Activated T-cell treated with anti-CD3 and anti-CD28 coated beads, Interleukin-2, amount 50 U/mL, for 1 hour (primary cell): ENCODE measurements around the gene PAFAH1B2.

Source experiments
- DNase-seq: peaks from one replicate; pipeline ENCODE4 v3.0.0-alpha.2; 2020

Gene PAFAH1B2

GRCh38 chr11:117189191-117189940 is 45.3 kb downstream of the PAFAH1B2 start:
- no peak for DNase-seq

- no peak for DNase-seq
Measured at GRCh38 chr11:117189941-117190544, 46.0 kb downstream of the PAFAH1B2 start.

DNA sequence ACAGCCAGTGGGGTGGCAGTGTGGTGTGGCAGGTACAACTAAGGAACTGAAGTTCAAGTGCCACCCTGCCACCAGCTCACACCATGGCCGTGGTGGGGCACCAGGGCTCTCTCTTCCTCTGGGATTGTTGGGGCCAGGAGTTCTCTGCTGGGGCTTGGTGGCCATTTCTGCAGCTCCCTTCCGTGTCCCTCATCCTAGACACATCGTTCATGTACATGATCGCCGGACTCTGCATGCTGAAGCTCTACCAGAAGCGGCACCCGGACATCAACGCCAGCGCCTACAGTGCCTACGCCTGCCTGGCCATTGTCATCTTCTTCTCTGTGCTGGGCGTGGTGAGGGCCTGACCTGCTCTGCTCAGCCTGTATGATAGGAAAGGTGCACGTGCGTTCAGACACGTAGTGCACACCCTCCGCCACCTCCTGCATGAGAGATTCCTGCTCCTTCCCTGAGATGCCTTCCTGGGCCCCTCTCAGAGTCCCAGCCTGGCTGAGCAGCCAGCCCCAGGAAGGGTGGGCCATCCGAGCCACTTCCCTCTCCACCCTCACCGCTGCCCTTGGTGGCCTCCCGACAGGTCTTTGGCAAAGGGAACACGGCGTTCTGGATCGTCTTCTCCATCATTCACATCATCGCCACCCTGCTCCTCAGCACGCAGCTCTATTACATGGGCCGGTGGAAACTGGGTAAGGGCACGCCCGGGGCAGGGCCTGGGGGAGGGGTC is 47.8 kb downstream of the PAFAH1B2 start:
- no peak for DNase-seq

- DNase-seq = no peak
Measured at GRCh38 chr11:117192401-117192875, 48.4 kb downstream of the PAFAH1B2 start.

GRCh38 chr11:117193130-117194020 is 49.3 kb downstream of the PAFAH1B2 start:
- no peak for DNase-seq

GRCh38 chr11:117194267-117194666 is 50.2 kb downstream of the PAFAH1B2 start:
- no peak for DNase-seq

DNA sequence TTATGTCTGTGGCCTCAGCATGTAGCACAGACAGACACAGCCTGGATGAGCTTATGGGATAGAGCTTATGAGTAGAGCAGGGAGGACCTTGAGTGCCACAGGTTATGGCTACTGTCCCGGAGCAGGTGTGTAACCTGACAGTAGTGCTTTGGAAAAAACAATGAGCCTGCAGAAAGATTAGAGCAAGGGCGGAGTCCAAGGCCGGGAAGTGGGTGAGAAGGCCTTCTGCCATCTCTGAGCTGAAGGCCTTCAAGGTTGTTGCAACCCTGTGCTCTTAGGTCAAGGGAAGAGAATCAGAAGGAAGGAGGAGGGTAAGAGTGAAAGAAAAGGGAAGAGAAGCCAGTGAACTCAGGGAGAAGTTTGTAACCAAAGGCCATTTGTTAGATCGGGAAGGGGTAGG is 51.2 kb downstream of the PAFAH1B2 start:
- DNase-seq = no peak

GRCh38 chr11:117195761-117196160 is 51.7 kb downstream of the PAFAH1B2 start:
- DNase-seq = no peak

DNA sequence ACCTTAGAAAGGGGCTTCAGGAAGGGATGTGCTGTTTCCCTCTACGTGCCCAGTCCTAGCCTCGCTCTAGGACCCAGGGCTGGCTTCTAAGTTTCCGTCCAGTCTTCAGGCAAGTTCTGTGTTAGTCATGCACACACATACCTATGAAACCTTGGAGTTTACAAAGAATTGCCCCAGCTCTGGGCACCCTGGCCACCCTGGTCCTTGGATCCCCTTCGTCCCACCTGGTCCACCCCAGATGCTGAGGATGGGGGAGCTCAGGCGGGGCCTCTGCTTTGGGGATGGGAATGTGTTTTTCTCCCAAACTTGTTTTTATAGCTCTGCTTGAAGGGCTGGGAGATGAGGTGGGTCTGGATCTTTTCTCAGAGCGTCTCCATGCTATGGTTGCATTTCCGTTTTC is 52.9 kb downstream of the PAFAH1B2 start:
- DNase-seq = no peak

- DNase-seq = no peak
Measured at GRCh38 chr11:117197516-117198456, 53.7 kb downstream of the PAFAH1B2 start.

DNA sequence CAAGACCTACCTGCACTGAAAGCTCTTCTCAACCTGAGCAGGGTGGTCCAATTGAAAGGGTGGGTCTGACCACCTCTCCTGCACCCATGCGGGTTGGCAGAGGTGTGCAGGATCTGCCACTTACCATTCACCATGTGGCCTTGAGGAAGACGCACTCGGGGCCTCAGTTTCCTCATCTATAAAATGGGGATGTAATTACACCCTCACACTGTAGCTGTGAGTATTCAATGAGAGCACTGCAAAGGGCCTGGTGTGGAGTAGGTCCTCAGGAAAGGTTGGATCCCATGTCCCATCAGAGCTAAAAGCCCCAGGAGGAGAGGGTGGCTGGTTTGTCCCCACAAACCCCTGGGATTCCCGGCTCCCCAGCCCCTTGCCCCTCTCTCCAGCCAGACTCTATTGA is 54.5 kb downstream of the PAFAH1B2 start:
- DNase-seq = no peak

DNA sequence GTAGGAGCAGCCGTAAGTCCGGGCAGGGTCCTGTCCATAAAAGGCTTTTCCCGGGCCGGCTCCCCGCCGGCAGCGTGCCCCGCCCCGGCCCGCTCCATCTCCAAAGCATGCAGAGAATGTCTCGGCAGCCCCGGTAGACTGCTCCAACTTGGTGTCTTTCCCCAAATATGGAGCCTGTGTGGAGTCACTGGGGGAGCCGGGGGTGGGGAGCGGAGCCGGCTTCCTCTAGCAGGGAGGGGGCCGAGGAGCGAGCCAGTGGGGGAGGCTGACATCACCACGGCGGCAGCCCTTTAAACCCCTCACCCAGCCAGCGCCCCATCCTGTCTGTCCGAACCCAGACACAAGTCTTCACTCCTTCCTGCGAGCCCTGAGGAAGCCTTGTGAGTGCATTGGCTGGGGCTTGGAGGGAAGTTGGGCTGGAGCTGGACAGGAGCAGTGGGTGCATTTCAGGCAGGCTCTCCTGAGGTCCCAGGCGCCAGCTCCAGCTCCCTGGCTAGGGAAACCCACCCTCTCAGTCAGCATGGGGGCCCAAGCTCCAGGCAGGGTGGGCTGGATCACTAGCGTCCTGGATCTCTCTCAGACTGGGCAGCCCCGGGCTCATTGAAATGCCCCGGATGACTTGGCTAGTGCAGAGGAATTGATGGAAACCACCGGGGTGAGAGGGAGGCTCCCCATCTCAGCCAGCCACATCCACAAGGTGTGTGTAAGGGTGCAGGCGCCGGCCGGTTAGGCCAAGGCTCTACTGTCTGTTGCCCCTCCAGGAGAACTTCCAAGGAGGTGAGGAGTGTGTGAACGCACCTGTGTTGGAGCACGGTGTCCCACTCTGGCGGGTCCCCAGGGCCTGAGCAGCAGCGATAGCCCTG is 55.2 kb downstream of the PAFAH1B2 start, which contains the start of gene TAGLN:
Gene TAGLN, plus strand, starts transcription at position 318 of the 863 bp plus-strand sequence. CDS start 3,644 bp downstream, outside the sequence.
- DNase-seq = no peak

DNA sequence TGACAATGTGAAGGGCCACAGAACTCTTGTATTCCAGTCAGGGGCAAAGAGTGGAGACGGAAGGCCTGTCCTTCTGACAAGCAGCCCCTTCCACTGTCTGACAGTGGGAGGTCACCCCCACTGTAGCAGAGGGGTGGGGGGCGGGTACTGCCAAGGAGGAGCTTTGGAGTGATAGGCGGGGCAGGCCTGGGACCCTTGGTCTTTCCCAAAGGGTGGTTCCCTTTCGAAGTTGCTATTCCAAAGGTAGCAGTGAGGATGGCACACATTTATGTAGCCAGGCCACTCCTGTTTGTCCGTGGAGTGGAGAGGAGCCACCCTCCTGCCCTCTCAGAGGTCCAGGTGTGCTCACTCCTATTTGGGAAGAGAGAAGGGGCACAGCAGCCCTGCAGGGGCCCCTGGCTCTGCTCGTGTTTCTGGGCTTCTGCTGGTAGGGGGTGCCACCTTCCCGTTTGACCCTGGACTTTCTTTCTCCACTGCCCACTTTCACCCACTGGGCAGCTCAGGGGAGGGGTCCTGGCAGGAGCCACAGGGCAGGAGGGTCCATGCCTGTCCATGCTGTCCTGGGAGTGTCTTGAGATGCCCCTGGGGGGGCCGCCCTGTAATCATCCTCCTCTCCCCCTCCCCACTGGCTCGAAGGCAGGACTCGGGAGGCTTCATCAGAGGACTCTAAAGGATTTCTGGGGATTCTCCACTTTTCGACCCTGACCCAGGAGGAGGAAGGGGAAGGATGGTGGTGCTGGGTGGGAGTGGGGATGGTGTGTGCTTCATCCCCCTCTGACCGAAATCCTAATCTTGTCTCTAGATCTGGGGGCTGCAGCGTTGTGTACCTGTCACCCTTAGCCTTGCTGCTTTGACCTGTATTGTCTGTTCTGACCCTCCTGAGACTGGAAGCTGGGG is 56.1 kb downstream of the PAFAH1B2 start:
- no peak for DNase-seq

GRCh38 chr11:117200813-117201657 is 56.9 kb downstream of the PAFAH1B2 start:
- DNase-seq = no peak

- no peak for DNase-seq
Measured at GRCh38 chr11:117201658-117202305, 57.7 kb downstream of the PAFAH1B2 start.

GRCh38 chr11:117202386-117203068 is 58.4 kb downstream of the PAFAH1B2 start:
- no peak for DNase-seq

- DNase-seq = no peak
Measured at GRCh38 chr11:117203069-117203407, 59.0 kb downstream of the PAFAH1B2 start.
